Measurements from ENCODE around the gene DPF3.

DNA sequence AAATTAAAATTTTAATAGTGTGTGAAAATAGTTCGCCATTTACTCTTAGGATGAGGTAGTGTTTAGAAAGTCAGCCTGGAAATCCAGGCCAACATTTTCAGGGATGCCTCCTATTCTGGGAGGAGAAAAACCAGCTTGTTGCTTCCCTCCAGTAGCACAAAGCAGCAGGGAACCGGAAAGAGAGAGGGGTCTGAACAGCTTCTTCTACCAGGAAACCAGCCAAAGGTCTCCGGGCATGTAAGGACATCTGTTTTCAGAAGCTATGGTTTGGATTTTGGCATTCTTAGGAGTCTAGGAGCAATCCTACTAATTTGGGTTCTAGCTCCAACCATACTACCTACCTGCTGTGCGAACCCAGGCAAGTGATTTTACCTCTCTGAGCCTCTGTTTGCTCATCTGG, 85.3 kb downstream of the DPF3 start:
- TF ChIP-seq, protein P1, sequence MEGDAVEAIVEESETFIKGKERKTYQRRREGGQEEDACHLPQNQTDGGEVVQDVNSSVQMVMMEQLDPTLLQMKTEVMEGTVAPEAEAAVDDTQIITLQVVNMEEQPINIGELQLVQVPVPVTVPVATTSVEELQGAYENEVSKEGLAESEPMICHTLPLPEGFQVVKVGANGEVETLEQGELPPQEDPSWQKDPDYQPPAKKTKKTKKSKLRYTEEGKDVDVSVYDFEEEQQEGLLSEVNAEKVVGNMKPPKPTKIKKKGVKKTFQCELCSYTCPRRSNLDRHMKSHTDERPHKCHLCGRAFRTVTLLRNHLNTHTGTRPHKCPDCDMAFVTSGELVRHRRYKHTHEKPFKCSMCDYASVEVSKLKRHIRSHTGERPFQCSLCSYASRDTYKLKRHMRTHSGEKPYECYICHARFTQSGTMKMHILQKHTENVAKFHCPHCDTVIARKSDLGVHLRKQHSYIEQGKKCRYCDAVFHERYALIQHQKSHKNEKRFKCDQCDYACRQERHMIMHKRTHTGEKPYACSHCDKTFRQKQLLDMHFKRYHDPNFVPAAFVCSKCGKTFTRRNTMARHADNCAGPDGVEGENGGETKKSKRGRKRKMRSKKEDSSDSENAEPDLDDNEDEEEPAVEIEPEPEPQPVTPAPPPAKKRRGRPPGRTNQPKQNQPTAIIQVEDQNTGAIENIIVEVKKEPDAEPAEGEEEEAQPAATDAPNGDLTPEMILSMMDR (IDR thresholded peaks at IDR 0.05): no peak
- no peak for TF ChIP-seq POLR2A (IDR thresholded peaks at IDR 0.05)

Measured in right lobe of liver (tissue), 4 donors.